ENCODE results near the gene INPP5D.

The INPP5D gene

DNA sequence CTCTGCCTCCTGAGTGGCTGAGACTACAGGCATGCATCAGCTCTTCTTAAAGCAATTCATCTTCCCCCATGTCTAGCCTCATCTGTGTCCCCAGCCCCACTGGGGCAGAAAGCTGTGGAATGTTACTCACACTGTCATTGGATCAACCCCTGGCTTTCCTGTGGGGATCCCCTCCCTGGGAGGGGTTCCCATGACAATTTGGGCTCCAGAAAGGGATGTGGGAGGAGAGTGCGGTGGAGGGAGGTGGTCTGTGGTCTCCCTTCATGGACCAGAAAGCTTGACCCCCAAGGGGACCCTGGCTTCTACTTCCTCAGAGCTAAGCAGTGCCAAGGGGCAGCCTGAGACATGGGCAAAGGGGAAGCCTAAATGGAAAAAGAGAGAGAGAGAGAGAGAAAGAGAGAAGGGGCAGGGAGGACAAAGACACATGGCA, 48.4 kb upstream of the INPP5D start:
- H3K27me3 ChIP-seq (ENCODE audit: insufficient read depth, low read length), result no peaks in the 10 kb centered on the region

GRCh38 chr2:233012301-233012971, 47.7 kb upstream of the INPP5D start:
- no peaks in the 10 kb centered on the region for H3K4me1 ChIP-seq (ENCODE audit: insufficient read depth, low read length, severe bottlenecking)
- no peaks in the 10 kb centered on the region for H4K20me1 ChIP-seq (ENCODE audit: insufficient read depth, low read length)
- no peaks in the 10 kb centered on the region for H3K36me3 ChIP-seq (ENCODE audit: insufficient read depth, low read length)
- H3K9me3 ChIP-seq (ENCODE audit: low read length), result no peaks in the 10 kb centered on the region
- no peak overlapping the region for H3K9ac ChIP-seq (ENCODE audit: low read length)
- H3K4me2 ChIP-seq (ENCODE audit: low read length), result no peak overlapping the region
- H3K9me2 ChIP-seq (ENCODE audit: low read depth, low read length), result no peaks in the 10 kb centered on the region
- H3F3A ChIP-seq (ENCODE audit: insufficient read depth, low read length), result no peaks in the 10 kb centered on the region
- H3K79me2 ChIP-seq (ENCODE audit: insufficient read depth, low read length), result no peaks in the 10 kb centered on the region
- TF ChIP-seq, protein P1, sequence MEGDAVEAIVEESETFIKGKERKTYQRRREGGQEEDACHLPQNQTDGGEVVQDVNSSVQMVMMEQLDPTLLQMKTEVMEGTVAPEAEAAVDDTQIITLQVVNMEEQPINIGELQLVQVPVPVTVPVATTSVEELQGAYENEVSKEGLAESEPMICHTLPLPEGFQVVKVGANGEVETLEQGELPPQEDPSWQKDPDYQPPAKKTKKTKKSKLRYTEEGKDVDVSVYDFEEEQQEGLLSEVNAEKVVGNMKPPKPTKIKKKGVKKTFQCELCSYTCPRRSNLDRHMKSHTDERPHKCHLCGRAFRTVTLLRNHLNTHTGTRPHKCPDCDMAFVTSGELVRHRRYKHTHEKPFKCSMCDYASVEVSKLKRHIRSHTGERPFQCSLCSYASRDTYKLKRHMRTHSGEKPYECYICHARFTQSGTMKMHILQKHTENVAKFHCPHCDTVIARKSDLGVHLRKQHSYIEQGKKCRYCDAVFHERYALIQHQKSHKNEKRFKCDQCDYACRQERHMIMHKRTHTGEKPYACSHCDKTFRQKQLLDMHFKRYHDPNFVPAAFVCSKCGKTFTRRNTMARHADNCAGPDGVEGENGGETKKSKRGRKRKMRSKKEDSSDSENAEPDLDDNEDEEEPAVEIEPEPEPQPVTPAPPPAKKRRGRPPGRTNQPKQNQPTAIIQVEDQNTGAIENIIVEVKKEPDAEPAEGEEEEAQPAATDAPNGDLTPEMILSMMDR (IDR thresholded peaks at IDR 0.05; ENCODE audit: low read length), result no peak
- TF ChIP-seq EZH2 (IDR thresholded peaks at IDR 0.05; ENCODE audit: borderline replicate concordance, low read length), result no peak
- H2AFZ ChIP-seq (ENCODE audit: low read length), result no peak overlapping the region
- H3K27ac ChIP-seq (ENCODE audit: low read depth, low read length, poor library complexity, severe bottlenecking), result no peak overlapping the region
- H3K4me3 ChIP-seq (ENCODE audit: low read depth, low read length, poor library complexity, severe bottlenecking), result no peak overlapping the region
- H3K27me3 ChIP-seq (ENCODE audit: insufficient read depth, low read length), result no peaks in the 10 kb centered on the region

More for the DNA sequence above, 48.4 kb upstream of the INPP5D start:
- Histone ChIP-seq H3K4me3 (ENCODE audit: low read depth, low read length, poor library complexity, severe bottlenecking) (no peak overlapping the region), H3K9ac (ENCODE audit: low read length) (no peak overlapping the region), H3K27ac (ENCODE audit: low read depth, low read length, poor library complexity, severe bottlenecking) (no peak overlapping the region), H2AFZ (ENCODE audit: low read length) (no peak overlapping the region), H3K4me2 (ENCODE audit: low read length) (no peak overlapping the region), H3K79me2 (ENCODE audit: insufficient read depth, low read length) (no peaks in the 10 kb centered on the region), H3K9me2 (ENCODE audit: low read depth, low read length) (no peaks in the 10 kb centered on the region), H3K9me3 (ENCODE audit: low read length) (no peaks in the 10 kb centered on the region), H3K36me3 (ENCODE audit: insufficient read depth, low read length) (no peaks in the 10 kb centered on the region), H3F3A (ENCODE audit: insufficient read depth, low read length) (no peaks in the 10 kb centered on the region), H4K20me1 (ENCODE audit: insufficient read depth, low read length) (no peaks in the 10 kb centered on the region), H3K4me1 (ENCODE audit: insufficient read depth, low read length, severe bottlenecking) (no peaks in the 10 kb centered on the region)
- TF ChIP-seq EZH2 (IDR thresholded peaks at IDR 0.05; ENCODE audit: borderline replicate concordance, low read length), result no peak
- TF ChIP-seq, protein P1 (IDR thresholded peaks at IDR 0.05; ENCODE audit: low read length), result no peak

DNA sequence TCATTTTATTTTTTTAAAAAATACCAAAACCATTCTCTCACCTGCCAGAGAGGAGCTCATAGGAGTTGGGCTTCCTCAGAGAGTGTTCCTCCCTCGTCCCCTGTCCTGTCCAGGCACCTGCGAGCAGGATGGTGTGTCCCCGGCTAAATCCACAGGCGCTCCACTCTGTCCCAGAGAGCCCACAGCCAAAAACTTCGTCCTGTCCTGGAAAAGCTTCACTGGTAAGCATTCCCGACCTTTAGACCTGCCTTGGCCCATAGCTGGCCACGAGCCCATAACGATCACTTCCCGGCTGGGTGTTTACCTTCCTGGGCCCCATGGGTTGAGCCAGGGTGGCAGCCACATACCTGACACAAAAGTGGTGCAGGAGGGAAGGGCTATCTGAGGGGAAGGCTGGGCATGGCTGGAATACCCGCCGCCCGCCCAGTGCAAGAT, 47.1 kb upstream of the INPP5D start, which contains the start of gene NGEF:
Gene NGEF, minus strand, starts transcription at position 230 of the 435 bp plus-strand sequence. CDS start 38,366 bp downstream, outside the sequence.
- H3K9ac ChIP-seq (ENCODE audit: low read length), result no peak within 1 kb of the TSS
- no peaks in the 10 kb centered on the region for H3K9me2 ChIP-seq (ENCODE audit: low read depth, low read length)
- H3F3A ChIP-seq (ENCODE audit: insufficient read depth, low read length), result no peaks in the 10 kb centered on the region
- no peaks in the 10 kb centered on the region for H3K79me2 ChIP-seq (ENCODE audit: insufficient read depth, low read length)
- no peaks in the 10 kb centered on the region for H3K27me3 ChIP-seq (ENCODE audit: insufficient read depth, low read length)
- no peaks in the 10 kb centered on the region for H4K20me1 ChIP-seq (ENCODE audit: insufficient read depth, low read length)
- no peak within 1 kb of the TSS for H3K4me3 ChIP-seq (ENCODE audit: low read depth, low read length, poor library complexity, severe bottlenecking)
- no peaks in the 10 kb centered on the region for H3K36me3 ChIP-seq (ENCODE audit: insufficient read depth, low read length)
- H3K4me2 ChIP-seq (ENCODE audit: low read length), result no peak within 1 kb of the TSS
- no peaks in the 10 kb centered on the region for H3K4me1 ChIP-seq (ENCODE audit: insufficient read depth, low read length, severe bottlenecking)
- no peak within 1 kb of the TSS for H2AFZ ChIP-seq (ENCODE audit: low read length)
- no peaks in the 10 kb centered on the region for H3K9me3 ChIP-seq (ENCODE audit: low read length)
- H3K27ac ChIP-seq (ENCODE audit: low read depth, low read length, poor library complexity, severe bottlenecking), result no peak within 1 kb of the TSS
- TF ChIP-seq, protein P1 (IDR thresholded peaks at IDR 0.05; ENCODE audit: low read length), result no peak
- TF ChIP-seq EZH2 (IDR thresholded peaks at IDR 0.05; ENCODE audit: borderline replicate concordance, low read length), result no peak

Measured in OCI-LY1 (cell line).